A673 (cell line): ENCODE results near the gene RPL34.

Source experiments
- EZH2 ChIP-seq: fragments of 200-600 bp; sonication (generic); IDR thresholded peaks from 2 replicates; pipeline ENCODE4 v1.6.1; 2017; ENCODE audit warnings: borderline replicate concordance, low read depth, mild to moderate bottlenecking, mixed read lengths, antibody characterized with exemption, low read length; ENCODE audit not compliant: poor library complexity, severe bottlenecking
- TF ChIP-seq, protein P1 (sequence below): fragments of 300-800, 200-600 bp; sonication (generic); conservative IDR thresholded peaks from 2 replicates; pipeline ENCODE4 v1.5.1; 2017; ENCODE audit warnings: low read depth, mild to moderate bottlenecking, antibody characterized with exemption, low read length, moderate library complexity, mixed read lengths

DNA sequence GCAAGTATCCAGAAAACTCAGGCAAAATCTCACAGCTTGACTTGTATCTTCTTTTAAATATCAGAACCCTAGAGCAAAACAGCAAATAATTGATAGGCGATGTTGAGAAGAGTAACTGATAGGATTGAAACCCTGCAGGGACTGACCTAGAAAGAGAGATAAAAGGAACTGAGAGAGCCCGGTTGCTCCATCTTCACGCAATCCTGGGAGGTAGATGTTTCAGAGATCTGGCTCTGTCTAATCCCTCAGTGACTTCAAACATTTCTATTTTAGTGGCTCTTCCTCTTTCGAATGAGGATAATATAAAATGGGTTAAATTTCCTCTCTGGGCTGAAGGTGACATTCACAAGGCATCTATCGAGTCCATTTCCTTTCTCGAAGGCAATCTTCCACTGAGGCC is 39.3 kb upstream of the RPL34 start:
- TF ChIP-seq, protein P1, sequence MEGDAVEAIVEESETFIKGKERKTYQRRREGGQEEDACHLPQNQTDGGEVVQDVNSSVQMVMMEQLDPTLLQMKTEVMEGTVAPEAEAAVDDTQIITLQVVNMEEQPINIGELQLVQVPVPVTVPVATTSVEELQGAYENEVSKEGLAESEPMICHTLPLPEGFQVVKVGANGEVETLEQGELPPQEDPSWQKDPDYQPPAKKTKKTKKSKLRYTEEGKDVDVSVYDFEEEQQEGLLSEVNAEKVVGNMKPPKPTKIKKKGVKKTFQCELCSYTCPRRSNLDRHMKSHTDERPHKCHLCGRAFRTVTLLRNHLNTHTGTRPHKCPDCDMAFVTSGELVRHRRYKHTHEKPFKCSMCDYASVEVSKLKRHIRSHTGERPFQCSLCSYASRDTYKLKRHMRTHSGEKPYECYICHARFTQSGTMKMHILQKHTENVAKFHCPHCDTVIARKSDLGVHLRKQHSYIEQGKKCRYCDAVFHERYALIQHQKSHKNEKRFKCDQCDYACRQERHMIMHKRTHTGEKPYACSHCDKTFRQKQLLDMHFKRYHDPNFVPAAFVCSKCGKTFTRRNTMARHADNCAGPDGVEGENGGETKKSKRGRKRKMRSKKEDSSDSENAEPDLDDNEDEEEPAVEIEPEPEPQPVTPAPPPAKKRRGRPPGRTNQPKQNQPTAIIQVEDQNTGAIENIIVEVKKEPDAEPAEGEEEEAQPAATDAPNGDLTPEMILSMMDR = no peak
- TF ChIP-seq EZH2 = no peak
